NCI-H748 (cell line): ENCODE results near the gene ENPP3.

Experiments
- DNase-seq: peaks from one replicate; lab custom pipeline; 2025; ENCODE audit not compliant: unreplicated experiment; lab: John Stamatoyannopoulos, UW

ENPP3 gene

DNA sequence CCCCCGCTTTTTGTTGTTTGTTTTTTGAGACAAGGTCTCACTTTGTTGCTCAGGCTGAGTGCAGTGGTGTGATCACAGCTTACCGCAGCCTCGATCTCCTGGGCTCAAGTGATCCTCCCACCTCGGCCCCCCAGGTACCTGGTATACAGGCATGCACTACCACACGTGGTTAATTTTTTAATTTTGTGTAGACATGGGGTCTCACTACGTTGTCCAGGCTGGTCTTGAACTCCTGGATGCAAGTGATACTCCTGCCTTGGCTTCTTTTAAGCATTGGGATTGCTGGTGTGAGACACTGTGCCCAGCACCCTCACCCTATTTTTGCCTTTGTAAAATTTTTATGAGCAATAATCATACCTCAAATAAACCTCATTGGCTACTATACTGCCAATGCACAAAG lies 5.5 kb downstream of the ENPP3 start:
- no peak for DNase-seq

DNA sequence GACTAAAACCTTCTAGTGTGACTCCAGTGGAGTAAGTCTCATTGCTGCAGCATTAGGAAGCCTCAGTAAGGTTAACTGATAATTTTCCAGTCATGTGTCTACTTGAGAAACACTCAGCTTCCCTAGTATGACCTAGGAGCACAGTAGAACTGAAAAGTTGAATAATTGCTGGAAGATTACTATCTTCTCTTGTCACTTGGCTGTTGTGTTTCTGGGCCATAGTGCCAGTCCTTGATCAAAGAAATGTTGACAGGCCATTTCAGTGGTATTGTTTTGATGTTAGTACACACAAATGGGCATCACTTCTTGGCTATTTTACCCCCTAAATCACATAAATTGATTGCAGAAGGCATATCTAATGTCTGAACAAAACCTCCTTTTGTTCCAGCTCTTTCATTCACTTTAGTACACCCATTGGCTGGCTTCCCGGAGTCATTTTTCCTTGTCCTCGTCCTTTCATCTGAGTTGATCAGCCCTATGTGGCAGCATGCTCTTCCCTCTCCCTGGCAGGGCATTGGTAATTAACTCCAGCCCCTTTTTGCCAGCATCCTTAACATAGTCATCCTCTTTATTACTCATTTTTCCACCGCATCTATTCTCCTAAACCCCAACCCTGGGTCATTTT lies 6.0 kb downstream of the ENPP3 start:
- peak; percentile 38 for DNase-seq

DNA sequence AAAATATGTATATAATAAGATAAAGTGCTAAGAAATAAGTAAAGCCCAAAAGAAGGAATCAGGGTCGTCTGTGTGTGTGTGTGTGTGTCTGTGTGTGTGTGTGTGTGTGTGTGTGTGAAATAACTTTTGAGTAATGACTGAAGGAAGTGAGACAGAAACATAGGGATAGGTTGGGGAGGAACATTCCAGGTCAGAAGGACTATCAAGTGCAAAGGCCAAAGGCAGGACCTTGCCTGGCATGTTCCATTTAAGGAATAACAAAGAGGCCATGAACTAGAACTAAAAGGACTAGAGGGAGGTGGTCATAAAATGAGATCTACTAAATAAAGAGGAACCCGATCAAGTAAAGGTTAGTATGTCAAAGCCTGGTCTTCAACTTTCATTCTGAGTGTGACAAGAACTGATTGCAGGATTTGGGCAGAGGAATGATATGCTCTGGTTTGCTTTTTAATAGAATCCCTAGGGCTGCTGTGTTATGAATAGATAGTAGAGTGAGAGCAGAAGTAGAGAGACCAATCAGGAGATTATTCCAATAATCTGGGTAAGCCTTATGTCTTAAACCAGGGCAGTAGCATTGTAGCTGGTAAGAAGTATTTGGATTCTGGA lies 6.9 kb downstream of the ENPP3 start:
- no peak for DNase-seq

DNA sequence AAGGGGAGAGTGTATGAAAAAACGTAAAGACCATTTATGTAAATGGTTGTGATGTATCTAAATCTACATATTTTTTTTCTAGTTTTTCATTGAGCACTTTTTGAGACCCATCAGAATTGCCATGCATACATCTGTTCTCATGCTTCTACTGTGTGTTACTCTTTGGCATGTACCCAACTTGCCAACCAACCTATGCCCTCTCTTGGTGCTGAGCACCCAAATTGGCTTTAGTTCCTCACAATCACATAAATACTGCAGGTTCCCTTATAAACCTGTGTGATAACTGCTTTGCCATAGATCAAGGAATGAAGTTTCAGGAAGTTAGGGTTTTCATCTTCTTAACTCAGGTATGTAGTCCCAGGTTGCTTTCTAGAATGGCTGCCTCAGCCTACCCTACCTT lies 7.8 kb downstream of the ENPP3 start:
- no peak for DNase-seq

DNA sequence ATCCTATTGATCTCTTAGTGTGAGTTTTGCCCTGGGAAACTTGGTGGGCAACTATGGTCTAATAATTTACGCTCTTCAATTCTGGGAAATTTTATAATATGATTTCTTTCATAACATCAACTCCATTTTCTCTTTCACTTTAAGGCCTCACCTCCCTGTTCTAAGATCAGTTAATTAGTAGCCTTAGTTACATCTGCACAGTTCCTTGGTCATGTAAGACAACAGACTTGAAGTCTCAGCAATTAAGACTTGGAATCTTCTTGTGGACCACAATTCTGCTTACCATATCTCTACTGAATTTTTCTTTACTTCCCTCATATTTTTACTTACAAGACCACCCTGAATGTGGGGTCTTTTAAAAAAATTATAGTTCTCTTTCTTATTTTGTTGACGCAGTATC lies 8.7 kb downstream of the ENPP3 start:
- no peak for DNase-seq

DNA sequence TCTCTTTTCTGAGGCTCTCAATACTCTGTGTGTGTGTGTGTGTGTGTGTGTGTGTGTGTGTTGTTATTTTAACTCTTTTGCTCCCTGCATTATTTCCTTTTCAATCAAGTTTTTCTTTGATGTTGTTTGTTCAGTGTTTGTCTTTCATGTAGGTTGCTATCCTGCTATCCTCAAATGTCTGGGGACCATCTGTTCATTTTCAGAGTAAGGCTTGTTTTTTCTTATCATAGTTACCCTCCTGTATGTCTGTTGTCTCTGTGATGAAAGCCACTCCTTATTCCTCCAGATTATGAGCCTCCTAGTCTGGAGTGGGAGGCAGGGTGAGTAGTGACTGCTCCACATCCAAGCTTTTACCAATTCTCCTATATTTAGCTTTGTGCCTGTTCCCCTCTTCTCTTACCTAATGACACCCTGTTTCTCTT lies 9.2 kb downstream of the ENPP3 start:
- DNase-seq, result no peak

DNA sequence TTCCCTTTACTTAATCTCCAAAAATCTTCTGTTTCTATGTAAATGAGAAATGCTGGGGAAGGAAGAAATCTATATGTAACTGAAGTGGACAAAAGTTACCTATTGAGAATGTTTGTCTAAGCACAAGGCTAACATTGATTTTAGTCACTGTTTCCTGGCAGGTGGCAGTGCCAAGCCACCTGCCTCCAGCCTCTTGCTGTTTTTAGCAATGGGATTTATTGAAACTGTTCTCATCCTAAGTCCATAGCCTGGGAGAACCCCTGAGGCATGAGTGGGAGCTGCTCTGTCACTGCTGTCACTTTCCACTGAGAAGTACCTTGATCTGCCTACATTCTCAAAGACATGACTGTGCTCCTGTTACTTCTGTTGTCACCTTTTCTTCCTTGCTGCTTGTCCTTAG lies 14.7 kb downstream of the ENPP3 start:
- DNase-seq, result peak; percentile 64

DNA sequence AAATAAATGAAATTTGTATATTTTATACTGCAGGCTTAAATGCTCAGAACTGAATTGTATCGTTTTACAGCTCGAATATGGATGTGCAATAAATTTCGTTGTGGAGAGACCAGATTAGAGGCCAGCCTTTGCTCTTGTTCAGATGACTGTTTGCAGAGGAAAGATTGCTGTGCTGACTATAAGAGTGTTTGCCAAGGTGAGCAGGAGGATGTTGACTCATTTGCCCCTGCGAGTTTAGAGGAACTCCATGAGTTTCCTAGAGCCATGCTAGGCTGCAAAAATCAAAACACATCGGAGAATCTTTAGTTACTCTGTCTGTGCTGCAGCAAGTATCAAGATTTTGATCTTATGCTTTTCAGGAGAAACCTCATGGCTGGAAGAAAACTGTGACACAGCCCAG lies 15.4 kb downstream of the ENPP3 start:
- no peak for DNase-seq

DNA sequence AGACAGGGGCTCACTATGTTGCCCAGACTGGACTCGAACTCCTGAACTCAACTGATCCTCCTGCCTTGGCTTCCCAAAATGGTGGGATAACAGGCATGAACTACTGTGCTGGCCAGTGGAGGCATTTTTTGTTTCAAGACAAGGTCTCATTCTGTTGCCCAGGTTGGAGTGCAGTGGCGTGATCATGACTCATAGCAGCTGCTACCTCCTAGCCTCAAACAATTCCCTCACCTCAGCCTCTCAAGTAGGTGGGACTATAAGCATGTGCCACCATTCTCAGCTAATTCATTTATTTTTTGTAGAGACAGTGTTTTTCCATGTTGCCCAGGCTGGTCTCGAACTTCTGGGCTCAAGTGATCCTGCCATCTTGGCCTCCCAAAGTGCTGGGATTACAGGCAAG lies 17.2 kb downstream of the ENPP3 start:
- no peak for DNase-seq

DNA sequence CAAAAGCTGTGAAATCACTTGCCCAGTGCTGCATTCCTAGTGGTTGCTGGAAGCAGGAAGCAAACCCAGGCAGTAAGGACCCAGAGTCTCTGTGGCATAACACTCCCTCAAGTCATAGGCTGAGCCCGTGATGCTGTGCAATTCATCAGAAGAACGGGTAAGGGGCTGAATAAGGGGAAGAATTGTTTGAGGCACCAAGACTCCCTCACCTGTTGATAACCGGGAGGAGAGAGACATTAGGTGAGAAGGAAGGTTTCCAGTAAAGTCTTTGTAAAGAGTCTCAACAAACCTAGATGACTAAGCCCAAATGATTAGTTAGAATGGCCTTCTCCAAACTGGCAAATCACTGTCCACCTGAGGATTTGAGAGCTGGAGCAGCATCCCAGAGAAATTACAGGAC lies 18.3 kb downstream of the ENPP3 start:
- DNase-seq, result no peak

DNA sequence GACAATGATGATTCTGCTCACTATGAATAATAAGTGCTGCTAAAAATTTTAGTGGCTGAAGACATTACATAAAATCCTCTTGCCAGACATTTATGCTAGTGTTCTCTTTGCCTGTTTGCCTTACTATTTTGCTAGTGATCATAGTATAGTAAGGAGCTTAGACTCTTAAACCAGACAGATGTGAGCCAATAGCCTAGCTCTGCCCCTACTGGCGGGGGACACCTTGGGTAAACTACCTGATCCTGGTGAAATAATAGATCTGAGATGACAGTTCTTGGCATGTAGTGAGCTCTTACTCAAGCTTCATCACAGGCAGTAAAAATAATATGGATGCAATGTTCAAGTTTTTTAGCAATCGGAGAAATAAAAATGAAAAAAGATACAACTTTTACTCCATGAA lies 18.8 kb downstream of the ENPP3 start:
- no peak for DNase-seq

DNA sequence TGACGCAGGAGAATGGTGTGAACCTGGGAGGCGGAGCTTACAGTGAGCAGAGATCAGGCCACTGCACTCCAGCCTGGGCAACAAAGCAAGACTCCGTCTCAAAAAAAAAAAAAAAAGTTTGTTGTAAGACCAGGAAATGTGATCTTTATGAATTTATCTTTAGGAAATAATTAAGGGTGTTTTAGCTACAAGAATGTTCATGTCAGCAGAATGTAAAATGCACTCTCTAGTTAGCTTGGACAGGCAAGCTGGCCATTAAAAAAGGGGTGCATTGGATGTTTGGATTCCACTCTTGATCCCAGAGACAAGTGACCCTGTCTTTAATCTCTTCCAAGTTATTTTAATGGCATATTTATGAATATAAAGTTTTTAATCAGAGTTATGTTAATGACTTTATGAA lies 19.6 kb downstream of the ENPP3 start:
- no peak for DNase-seq

DNA sequence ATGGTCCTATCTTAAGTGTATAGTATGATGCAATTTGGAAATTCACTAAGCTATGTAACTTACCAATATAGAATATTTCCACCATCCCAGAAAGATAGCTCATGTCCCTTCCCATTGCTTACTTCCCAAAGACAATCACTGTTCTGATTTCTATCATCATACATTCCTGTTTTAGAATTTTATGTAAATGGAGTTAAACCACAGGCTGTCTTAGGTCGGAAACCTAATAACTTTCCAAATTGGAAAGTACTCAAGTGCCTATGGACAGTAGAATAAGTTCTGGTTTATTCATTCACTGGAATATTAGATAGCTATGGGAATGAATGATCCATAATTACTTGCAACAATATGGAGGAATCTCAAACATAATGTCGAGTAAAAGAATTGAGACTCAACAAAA lies 20.1 kb downstream of the ENPP3 start:
- DNase-seq, result no peak

DNA sequence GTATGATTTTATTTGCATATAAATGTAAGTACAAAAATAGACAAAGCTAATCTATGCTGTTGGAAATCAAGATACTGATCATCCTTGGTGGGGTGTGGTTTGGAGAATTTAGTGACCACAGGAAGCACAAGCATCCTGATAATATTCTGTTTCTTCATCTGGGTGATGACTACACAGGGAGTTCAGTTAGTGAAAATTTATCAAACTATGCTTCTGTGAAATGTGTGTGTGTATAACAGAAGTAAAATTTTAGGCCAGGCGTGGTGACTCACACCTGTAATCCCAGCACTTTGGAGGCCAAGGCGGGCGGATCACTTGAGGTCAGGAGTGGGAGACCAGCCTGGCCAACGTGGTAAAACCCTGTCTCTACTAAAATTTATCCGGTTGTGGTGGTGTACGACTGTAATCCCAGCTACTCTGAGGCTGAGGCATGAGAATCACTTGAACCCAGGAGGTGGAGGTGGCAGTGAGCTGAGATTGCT lies 20.6 kb downstream of the ENPP3 start:
- no peak for DNase-seq

DNA sequence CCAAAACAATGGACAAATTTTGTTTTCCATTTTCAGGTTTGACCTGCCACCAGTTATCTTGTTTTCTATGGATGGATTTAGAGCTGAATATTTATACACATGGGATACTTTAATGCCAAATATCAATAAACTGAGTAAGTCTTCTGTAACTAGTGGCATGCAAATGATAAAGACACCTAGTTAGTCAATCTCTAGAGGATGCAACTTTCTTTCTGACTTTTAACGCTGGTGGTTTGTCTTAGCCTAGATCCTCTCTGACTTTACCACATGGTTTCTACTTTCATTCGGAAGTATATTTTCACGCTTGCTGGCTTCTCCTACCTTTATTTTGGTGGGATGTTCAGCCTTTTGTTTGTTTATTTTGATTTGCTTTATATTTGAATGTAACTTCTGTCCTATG lies 21.2 kb downstream of the ENPP3 start:
- no peak for DNase-seq

DNA sequence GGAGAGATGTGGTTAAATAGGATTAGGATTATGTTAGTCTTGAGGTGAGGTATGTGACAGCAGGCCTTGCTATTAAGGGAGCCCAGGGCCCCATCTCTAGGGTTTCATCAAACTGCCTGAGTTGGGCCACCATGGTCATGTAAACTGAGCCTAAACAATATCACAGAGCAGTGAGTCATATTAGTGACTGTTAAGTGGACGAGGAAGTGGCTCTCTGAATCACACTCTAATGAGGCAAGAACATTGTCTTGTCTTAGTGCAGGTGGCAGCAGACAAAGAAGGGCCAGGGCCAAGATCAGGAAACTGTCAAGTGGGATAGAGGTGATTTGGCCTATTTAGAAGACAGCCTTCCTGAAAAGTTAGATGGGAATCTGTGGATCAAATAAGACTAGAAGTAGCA lies 23.1 kb downstream of the ENPP3 start:
- no peak for DNase-seq

DNA sequence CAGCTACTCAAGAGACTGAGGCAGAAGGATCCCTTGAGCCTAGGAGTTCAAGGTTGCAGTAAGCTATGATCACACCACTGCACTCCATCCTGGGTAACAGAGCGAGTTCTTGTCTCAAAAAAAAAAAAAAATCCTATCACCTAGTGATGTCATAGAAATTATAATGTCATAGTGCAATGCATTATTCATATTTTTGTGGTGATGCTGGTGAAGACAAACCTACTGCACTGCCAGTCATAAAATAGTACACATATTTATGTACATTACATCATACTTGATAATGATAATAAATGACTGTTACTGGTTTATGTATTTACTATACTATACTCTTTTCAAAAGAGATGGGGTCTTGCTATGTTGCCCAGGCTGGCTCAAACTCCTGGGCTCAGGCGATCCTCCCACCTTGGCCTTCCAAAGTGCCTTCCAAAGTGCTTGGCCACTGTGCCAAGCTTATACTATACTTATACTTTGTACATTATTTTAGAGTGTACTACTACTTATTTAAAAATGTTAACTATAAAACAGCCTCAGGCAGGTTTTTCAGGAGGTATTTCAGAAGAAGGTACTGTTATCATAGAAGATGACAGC lies 26.6 kb downstream of the ENPP3 start:
- no peak for DNase-seq

DNA sequence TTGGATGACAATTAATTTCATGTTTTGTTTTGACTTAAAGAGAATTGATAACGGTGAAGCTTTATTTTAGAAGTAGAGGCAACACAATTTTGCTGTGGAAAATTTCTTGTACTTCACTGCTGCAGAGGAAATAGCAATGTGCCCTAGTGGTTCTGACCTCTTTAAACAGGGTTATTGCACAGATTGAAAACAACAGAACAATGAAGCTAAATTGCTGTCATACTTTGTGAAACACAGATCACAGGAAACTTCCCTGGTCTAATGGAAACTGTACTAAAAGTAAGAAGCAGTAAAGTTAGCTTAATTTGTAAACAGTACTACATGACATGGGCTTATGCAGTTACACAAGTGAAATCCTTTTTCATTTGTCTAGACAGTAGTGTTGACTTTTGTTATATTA lies 32.8 kb downstream of the ENPP3 start:
- DNase-seq, result no peak

DNA sequence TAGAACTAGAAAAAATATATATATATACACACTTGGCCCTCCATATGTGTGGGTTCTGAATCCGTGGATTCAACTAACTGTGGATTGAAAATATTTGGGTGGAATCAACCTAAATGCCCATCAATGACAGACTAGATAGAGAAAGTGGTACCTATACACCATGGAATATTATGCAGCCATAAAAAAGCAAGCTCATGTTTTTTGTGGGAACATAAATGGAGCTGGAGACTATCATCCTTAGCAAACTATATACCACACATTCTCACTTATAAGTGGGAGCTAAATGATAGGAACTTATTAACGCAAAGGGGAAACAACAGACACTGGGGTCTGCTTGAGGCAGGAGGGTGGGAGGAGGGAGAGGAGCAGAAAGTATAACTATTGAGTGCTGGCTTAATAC lies 36.1 kb downstream of the ENPP3 start:
- no peak for DNase-seq

DNA sequence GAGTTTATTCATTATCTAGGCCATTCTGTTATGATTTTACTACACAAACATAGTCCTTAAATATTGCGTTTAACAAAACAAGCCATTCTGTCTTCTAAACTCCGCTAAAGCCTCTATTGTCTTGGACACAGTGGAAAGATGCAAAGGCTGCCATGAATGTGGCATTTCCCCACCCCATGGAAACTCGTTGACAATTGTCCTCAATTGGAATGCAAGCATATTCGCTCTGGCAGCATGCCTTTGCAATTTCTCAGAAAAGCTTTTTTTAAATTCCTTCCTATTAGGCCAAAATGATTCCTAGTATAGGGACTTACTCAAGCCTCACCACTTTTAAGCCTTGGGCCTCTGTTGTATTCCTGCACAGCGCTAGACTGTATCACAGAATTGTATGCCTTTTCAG lies 41.3 kb downstream of the ENPP3 start:
- no peak for DNase-seq

DNA sequence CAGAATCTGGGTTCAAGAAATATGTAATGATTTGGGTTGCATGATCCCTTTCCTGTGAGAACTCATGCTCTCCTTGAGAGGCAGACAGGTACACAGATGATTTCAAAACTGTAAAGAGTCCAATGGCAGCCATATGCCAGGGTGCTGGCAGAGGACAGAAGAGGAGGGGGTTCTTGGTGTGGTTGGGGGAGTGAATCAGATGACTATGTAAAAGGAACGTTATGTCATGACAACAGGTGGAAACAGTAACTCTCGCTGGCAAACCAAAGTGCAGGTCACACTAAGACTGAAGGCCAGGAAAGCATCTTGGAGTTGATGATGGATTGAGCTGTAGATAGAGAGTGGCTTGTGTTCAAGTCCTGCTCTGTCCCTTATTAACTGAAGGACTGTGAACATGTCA lies 43.8 kb downstream of the ENPP3 start:
- no peak for DNase-seq

DNA sequence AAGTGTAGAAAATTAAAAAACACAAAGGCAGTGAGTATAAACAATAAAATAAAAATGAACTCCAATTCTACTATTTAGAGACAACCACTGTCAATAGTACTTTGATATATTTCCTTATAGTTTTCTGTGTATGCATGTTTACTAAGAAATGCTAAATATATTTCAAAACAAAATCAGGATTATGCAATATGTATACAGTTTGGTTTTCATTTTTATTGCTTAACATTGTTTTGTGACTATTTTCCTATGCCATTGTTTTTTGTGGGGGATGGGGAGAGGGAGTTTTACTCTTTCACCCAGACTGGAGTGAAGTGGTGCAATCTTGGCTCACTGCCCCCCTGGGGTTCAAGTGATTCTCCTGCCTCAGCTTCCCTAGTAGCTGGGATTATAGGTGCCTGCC lies 44.5 kb downstream of the ENPP3 start:
- no peak for DNase-seq

DNA sequence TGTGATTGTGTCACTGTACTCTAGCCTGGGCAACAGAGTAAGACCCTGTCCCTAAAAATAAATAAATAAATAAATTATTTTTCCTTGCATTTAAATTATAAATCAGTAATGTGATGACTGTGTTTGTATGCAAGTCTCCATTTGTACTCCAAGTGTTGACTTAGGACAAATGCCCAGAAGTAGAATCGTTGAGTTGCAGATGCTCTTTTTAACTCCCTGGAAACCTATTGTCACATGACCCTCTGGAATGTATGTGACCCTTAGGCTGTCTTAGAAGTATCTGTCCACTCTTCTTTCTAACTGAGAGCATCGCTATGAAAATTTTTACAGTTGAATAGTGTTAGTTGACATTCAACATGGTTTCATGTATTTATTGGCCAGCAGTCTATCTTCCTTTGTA lies 45.3 kb downstream of the ENPP3 start:
- no peak for DNase-seq
